GM21528 (cell line): ENCODE results near the gene C6orf52.
"Not testable (repeated sequence)": the region's sequence is repeated elsewhere in the genome, so short reads cannot be mapped to it uniquely, and the experiment has no call there.

Experiments used
- ATAC-seq: cut with Tn5 transposase; IDR thresholded peaks from one replicate; pipeline ENCODE4 v1.9.1; 2021; ENCODE audit warnings: mild to moderate bottlenecking, moderate library complexity; ENCODE audit not compliant: unreplicated experiment, low FRiP score

Gene C6orf52

GRCh38 chr6:10713962-10714361 is 19.5 kb upstream of the C6orf52 start:
- ATAC-seq = no peak

GRCh38 chr6:10696655-10697054 is 2.2 kb upstream of the C6orf52 start:
- no peak for ATAC-seq

GRCh38 chr6:10695086-10695657 is 756 bp upstream of the C6orf52 start:
- no peak for ATAC-seq

GRCh38 chr6:10692965-10693538 is 1.4 kb downstream of the C6orf52 start:
- no peak for ATAC-seq

GRCh38 chr6:10690651-10691445 is 3.6 kb downstream of the C6orf52 start:
- ATAC-seq = no peak

GRCh38 chr6:10687582-10687981 is 6.8 kb downstream of the C6orf52 start:
- ATAC-seq = no peak

- ATAC-seq = no peak
Observed at GRCh38 chr6:10686901-10687300, 7.5 kb downstream of the C6orf52 start.

GRCh38 chr6:10685092-10685915 is 9.1 kb downstream of the C6orf52 start:
- ATAC-seq = no peak

- ATAC-seq = no peak
Observed at GRCh38 chr6:10684618-10685017, 9.8 kb downstream of the C6orf52 start.

GRCh38 chr6:10682355-10682988 is 11.9 kb downstream of the C6orf52 start:
- no peak for ATAC-seq

GRCh38 chr6:10681795-10682194 is 12.6 kb downstream of the C6orf52 start:
- no peak for ATAC-seq

GRCh38 chr6:10678456-10678855 is 16.0 kb downstream of the C6orf52 start:
- ATAC-seq = no peak

GRCh38 chr6:10676403-10676802 is 18.0 kb downstream of the C6orf52 start:
- ATAC-seq = no peak

- ATAC-seq = no peak
Observed at GRCh38 chr6:10668126-10668917, 26.1 kb downstream of the C6orf52 start.

- ATAC-seq = not testable (repeated sequence)
Observed at GRCh38 chr6:10665595-10665994, 28.8 kb downstream of the C6orf52 start.

- ATAC-seq = no peak
Observed at GRCh38 chr6:10662742-10663141, 31.7 kb downstream of the C6orf52 start.

GRCh38 chr6:10662207-10662606 is 32.2 kb downstream of the C6orf52 start:
- no peak for ATAC-seq

- not testable (repeated sequence) for ATAC-seq
Observed at GRCh38 chr6:10660431-10661191, 33.8 kb downstream of the C6orf52 start.
